Measurements from ENCODE around the gene HAUS1.

HAUS1 gene

DNA sequence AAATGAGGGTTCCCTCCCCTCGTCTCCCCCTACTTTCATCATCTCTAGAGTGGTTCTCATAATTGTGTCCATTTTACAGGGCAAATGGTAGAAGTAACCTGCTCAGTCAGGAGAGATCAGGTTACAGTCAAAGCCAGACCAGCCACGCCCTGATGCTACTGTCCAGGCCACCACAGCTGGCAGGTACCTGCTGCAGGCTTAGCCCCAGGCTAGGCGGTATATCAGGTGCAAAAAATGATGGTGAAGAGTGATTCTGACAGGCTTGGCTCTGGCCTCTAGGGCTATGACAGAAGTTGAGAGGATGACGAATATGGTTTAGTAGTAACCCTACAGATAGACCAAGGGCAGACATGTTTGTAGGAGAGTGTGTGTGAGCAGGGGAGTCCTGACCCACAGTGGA lies 67.1 kb downstream of the HAUS1 start:
- no peak for DNase-seq (ENCODE audit: low read depth, low spot score)
- in situ Hi-C loops (cut with HindIII; ENCODE audit: low sequenced_read_pairs), result no loop called here
- TF ChIP-seq, protein P1, sequence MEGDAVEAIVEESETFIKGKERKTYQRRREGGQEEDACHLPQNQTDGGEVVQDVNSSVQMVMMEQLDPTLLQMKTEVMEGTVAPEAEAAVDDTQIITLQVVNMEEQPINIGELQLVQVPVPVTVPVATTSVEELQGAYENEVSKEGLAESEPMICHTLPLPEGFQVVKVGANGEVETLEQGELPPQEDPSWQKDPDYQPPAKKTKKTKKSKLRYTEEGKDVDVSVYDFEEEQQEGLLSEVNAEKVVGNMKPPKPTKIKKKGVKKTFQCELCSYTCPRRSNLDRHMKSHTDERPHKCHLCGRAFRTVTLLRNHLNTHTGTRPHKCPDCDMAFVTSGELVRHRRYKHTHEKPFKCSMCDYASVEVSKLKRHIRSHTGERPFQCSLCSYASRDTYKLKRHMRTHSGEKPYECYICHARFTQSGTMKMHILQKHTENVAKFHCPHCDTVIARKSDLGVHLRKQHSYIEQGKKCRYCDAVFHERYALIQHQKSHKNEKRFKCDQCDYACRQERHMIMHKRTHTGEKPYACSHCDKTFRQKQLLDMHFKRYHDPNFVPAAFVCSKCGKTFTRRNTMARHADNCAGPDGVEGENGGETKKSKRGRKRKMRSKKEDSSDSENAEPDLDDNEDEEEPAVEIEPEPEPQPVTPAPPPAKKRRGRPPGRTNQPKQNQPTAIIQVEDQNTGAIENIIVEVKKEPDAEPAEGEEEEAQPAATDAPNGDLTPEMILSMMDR (IDR thresholded peaks at IDR 0.05; ENCODE audit: low read depth, low read length), result no peak
- no peak overlapping the region for H3K4me3 ChIP-seq (ENCODE audit: low read depth, low read length)

DNA sequence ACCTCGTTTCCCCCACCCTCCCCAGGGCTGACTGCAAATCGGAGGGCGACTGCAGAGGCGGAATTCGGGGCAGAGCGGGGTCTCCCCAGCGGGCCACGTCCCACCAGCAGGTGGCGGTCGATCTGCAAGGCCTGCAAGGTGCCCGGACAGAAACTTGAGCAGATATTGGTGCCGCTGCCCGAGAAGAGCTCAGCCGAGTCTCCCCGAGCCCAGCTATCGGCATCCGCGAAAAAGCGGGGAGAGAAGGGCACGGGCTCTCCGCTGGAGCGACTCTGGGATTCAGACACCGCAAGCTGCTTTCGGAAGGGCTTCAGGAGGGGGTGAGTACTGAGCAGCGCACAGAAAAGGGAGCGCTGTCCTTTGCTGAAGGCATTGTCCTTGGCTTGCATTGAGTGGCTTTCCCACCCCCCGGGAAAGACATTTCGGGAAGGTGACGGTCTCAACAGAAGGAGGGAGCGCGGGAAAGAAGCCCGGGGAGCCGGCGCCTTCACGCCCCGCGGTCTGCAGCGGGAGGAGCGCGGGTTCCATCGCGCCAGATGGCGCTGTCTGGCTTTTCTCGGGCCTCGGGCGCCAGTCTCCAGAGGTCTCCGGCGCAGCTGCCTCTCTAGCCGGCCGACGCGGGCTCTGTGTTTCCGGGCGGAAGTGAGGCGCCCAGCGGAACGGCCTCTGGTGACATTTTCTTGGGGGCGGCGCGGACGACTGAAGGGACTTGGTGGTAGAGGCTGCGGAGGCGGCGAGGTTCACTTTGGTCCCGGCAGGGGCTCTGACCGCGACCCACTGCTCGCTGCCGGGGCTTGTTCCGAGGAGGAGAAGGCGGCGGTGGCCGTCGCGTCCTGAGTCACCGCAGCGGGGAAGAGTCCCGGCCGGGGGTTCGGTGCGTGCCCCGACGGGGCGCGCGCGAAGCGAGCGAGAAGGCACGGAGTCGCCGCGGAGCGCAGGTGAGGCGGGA lies 69.5 kb downstream of the HAUS1 start:
- peak; percentile 94 for DNase-seq (ENCODE audit: low read depth, low spot score)
- TF ChIP-seq, protein P1 (IDR thresholded peaks at IDR 0.05; ENCODE audit: low read depth, low read length), result peak; percentile 97
- H3K4me3 ChIP-seq (ENCODE audit: low read depth, low read length), result peak overlapping the region; percentile 94
- in situ Hi-C loops (cut with HindIII; ENCODE audit: low sequenced_read_pairs), result no loop called here

DNA sequence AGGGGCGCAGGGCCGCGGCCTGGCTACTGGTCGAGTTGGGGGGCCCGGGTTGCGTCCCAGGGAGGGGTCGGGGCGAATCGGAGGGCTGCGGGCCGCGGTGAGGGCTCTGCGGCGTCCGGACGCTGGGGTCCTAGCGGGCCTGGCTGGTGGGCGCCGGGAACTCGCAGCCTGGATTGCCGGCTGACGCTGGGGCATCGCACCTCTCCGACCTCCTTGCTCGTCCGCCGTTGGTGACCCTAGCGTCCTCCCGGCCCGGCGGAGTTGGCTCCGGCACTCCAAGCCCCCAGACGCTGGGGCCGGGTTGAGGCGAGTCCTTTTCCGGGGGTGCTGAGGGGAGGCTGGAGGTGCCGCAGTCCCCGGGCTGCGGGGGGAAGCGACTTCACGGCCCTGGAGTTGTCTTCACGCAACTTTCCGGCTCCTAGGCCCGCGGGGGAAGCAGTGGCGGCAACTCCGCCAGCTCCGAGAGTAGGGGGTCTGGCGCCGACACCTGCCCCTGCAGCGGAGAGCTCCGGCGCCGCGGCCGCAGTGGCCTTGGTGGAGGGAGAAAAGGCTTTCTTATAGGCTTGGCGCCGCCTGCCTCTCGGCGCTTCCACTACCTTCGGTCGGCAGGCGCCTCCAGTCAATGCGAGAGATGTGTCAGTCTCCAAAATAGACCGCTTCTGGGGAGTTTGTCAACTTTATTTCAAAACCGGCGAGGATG lies 70.3 kb downstream of the HAUS1 start:
- TF ChIP-seq, protein P1 (IDR thresholded peaks at IDR 0.05; ENCODE audit: low read depth, low read length), result peak; percentile 30
- DNase-seq (ENCODE audit: low read depth, low spot score), result peak; percentile 41
- in situ Hi-C loops (cut with HindIII; ENCODE audit: low sequenced_read_pairs), result no loop called here
- H3K4me3 ChIP-seq (ENCODE audit: low read depth, low read length), result peak overlapping the region; percentile 94

DNA sequence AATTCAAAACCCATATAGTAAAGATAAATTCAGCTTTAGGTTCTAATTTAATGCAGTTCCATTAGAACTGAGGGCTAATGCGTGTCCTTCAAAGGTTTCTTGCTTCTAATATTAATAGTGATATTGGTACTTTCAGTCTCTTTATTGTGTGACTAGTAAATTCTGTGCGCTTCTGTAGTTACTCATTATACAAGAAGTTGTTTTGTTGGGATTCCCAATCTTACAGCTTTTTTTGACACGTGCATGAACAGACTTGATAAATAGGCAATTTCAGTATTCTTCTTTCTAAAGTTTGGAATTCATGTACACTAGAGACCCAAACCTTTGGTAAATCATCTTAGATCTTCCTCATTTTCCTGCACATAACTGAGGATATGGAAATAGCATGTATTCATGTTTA lies 71.8 kb downstream of the HAUS1 start:
- TF ChIP-seq, protein P1 (IDR thresholded peaks at IDR 0.05; ENCODE audit: low read depth, low read length), result no peak
- DNase-seq (ENCODE audit: low read depth, low spot score), result no peak
- in situ Hi-C loops (cut with HindIII; ENCODE audit: low sequenced_read_pairs), result no loop called here
- H3K4me3 ChIP-seq (ENCODE audit: low read depth, low read length), result no peak overlapping the region

Data from astrocyte of the spinal cord (primary cell).